Astrocyte (in vitro differentiated cells and primary cell): ENCODE data around the gene EBLN2. TPM values are rescaled to one million over a fixed set of nuclear protein-coding genes. Genes with fewer than 3 reads are reported as not detected.

Experiments
- DNase-seq: peaks from one replicate; pipeline ENCODE4 v3.0.0-alpha.2; 2010; ENCODE audit warnings: low read depth
- FAIRE-seq: peaks from 2 replicates; lab custom pipeline; 2011; peaks lifted over from hg19 to GRCh38; lab: Jason Lieb, UNC
- H2AFZ ChIP-seq: 2 replicates; pipeline ENCODE4 v1.6.0; 2012; ENCODE audit warnings: low read depth, low read length, inconsistent platforms
- H3K27ac ChIP-seq: 2 replicates; pipeline ENCODE4 v1.5.1; 2011; ENCODE audit warnings: low read depth, low read length, inconsistent platforms
- H3K27me3 ChIP-seq: 2 replicates; pipeline ENCODE4 v1.6.0; 2011; ENCODE audit warnings: low read length, inconsistent platforms; ENCODE audit not compliant: insufficient read depth
- H3K36me3 ChIP-seq: 2 replicates; pipeline ENCODE4 v1.5.1; 2011; ENCODE audit warnings: low read length, inconsistent platforms; ENCODE audit not compliant: insufficient read depth
- H3K4me1 ChIP-seq: 2 replicates; pipeline ENCODE4 v1.5.1; 2011; ENCODE audit warnings: low read length, inconsistent platforms; ENCODE audit not compliant: insufficient read depth
- H3K4me2 ChIP-seq: 2 replicates; pipeline ENCODE4 v1.6.0; 2012; ENCODE audit warnings: low read length, inconsistent platforms
- H3K4me3 ChIP-seq: 2 replicates; pipeline ENCODE4 v1.5.1; 2011; ENCODE audit warnings: low read depth, mild to moderate bottlenecking, low read length, inconsistent platforms; ENCODE audit not compliant: insufficient read depth
- H3K79me2 ChIP-seq: 2 replicates; pipeline ENCODE4 v1.6.0; 2012; ENCODE audit warnings: mild to moderate bottlenecking, low read length, inconsistent platforms; ENCODE audit not compliant: insufficient read depth
- H3K9ac ChIP-seq: 2 replicates; pipeline ENCODE4 v1.6.0; 2012; ENCODE audit warnings: mild to moderate bottlenecking, low read length, inconsistent platforms
- H3K9me3 ChIP-seq: 2 replicates; pipeline ENCODE4 v1.5.1; 2012; ENCODE audit warnings: low read depth, mild to moderate bottlenecking, low read length, inconsistent platforms; ENCODE audit not compliant: insufficient read depth
- H4K20me1 ChIP-seq: 2 replicates; pipeline ENCODE4 v1.6.0; 2012; ENCODE audit warnings: low read length, inconsistent platforms; ENCODE audit not compliant: insufficient read depth
- H3K27ac Mint-ChIP-seq: one replicate; pipeline ENCODE4 v1.8.0; 2021; ENCODE audit warnings: mild to moderate bottlenecking, mixed read lengths; ENCODE audit not compliant: unreplicated experiment
- H3K27me3 Mint-ChIP-seq: one replicate; pipeline ENCODE4 v1.8.0; 2021; ENCODE audit warnings: low read depth, mixed read lengths; ENCODE audit not compliant: unreplicated experiment
- H3K36me3 Mint-ChIP-seq: one replicate; pipeline ENCODE4 v1.8.0; 2021; ENCODE audit warnings: low read depth, mixed read lengths; ENCODE audit not compliant: unreplicated experiment
- H3K4me1 Mint-ChIP-seq: one replicate; pipeline ENCODE4 v1.8.0; 2021; ENCODE audit warnings: low read depth, mixed read lengths; ENCODE audit not compliant: unreplicated experiment
- H3K4me3 Mint-ChIP-seq: one replicate; pipeline ENCODE4 v1.8.0; 2021; ENCODE audit warnings: mild to moderate bottlenecking, moderate library complexity, mixed read lengths; ENCODE audit not compliant: unreplicated experiment
- H3K9me3 Mint-ChIP-seq: one replicate; pipeline ENCODE4 v1.8.0; 2021; ENCODE audit warnings: mild to moderate bottlenecking, mixed read lengths; ENCODE audit not compliant: unreplicated experiment
- CTCF ChIP-seq: IDR thresholded peaks from 2 replicates; pipeline ENCODE4 v1.5.1; 2011; ENCODE audit warnings: low read depth, mild to moderate bottlenecking, inconsistent platforms, low read length, moderate library complexity; ENCODE audit not compliant: insufficient read depth
- EZH2 ChIP-seq: IDR thresholded peaks from 2 replicates; pipeline ENCODE4 v1.6.1; 2012; ENCODE audit warnings: mild to moderate bottlenecking, low read length, inconsistent platforms; ENCODE audit not compliant: insufficient read depth
- total RNA-seq: library from RNA; stranded (reverse); gene quantifications from 2 replicates; pipeline ENCODE4 v1.2.1, GENCODE V29; 2021

The EBLN2 gene
- total RNA-seq, 1 donor from 2014 or later: 3.1 TPM

- DNase-seq (no peak), FAIRE-seq (no peak)
- Mint-ChIP-seq H3K27me3 (no peaks in the 10 kb centered on the region), H3K9me3 (no peaks in the 10 kb centered on the region), H3K27ac (no peak overlapping the region), H3K4me3 (no peak overlapping the region), H3K36me3 (peaks cover 2% of the 10 kb centered on the region), H3K4me1 (peaks cover 20% of the 10 kb centered on the region)
- H3K79me2 ChIP-seq: peaks cover 5% of the 10 kb centered on the region
- H3K4me1 ChIP-seq: peaks cover 10% of the 10 kb centered on the region
- no peaks in the 10 kb centered on the region for H3K27me3 ChIP-seq
- H3K27ac ChIP-seq: no peak overlapping the region
- H3K4me3 ChIP-seq: no peak overlapping the region
- H3K9me3 ChIP-seq: no peaks in the 10 kb centered on the region
- no peak overlapping the region for H3K4me2 ChIP-seq
- H2AFZ ChIP-seq: no peak overlapping the region
- TF ChIP-seq EZH2: no peak
- TF ChIP-seq CTCF: no peak
- peaks cover 15% of the 10 kb centered on the region for H4K20me1 ChIP-seq
- peaks cover 19% of the 10 kb centered on the region for H3K36me3 ChIP-seq
- H3K9ac ChIP-seq: no peak overlapping the region
Observed at GRCh38 chr3:73068419-73068818, 7.0 kb downstream of the EBLN2 start.

- Mint-ChIP-seq H3K27ac (no peak overlapping the region), H3K36me3 (peaks cover 2% of the 10 kb centered on the region)
- H3K79me2 ChIP-seq: peaks cover 5% of the 10 kb centered on the region
Observed at GRCh38 chr3:73069187-73069586, 7.7 kb downstream of the EBLN2 start.

More at GRCh38 chr3:73069187-73069586, 7.7 kb downstream of the EBLN2 start:
- DNase-seq (no peak), FAIRE-seq (no peak)
- no peaks in the 10 kb centered on the region for H3K9me3 ChIP-seq
- H3K9ac ChIP-seq: no peak overlapping the region
- no peak overlapping the region for H3K4me3 ChIP-seq
- no peaks in the 10 kb centered on the region for H3K9me3 Mint-ChIP-seq
- TF ChIP-seq CTCF: no peak
- peaks cover 15% of the 10 kb centered on the region for H4K20me1 ChIP-seq
- H3K4me2 ChIP-seq: no peak overlapping the region
- no peak overlapping the region for H2AFZ ChIP-seq
- no peaks in the 10 kb centered on the region for H3K27me3 Mint-ChIP-seq
- peaks cover 20% of the 10 kb centered on the region for H3K4me1 Mint-ChIP-seq
- H3K4me1 ChIP-seq: peaks cover 10% of the 10 kb centered on the region
- no peak overlapping the region for H3K4me3 Mint-ChIP-seq
- peaks cover 19% of the 10 kb centered on the region for H3K36me3 ChIP-seq
- no peaks in the 10 kb centered on the region for H3K27me3 ChIP-seq
- H3K27ac ChIP-seq: no peak overlapping the region
